Urothelium cell line (cell line): ENCODE results near the gene EML1.
A peak's percentile ranks its signal among the peaks of the same experiment; 100 is the strongest.
"Not testable (repeated sequence)": the region's sequence is repeated elsewhere in the genome, so short reads cannot be mapped to it uniquely, and the experiment has no call there.

Experiments
- DNase-seq: peaks from one replicate; pipeline ENCODE4 v3.0.0; 2011; ENCODE audit warnings: low spot score, mixed read lengths
- FAIRE-seq: peaks from 2 replicates; lab custom pipeline; 2011; peaks lifted over from hg19 to GRCh38; lab: Jason Lieb, UNC

EML1 gene

GRCh38 chr14:99755068-99755405 lies 38.2 kb upstream of the EML1 start:
- FAIRE-seq (no peak), DNase-seq (no peak)

GRCh38 chr14:99755629-99756603 lies 37.3 kb upstream of the EML1 start:
- DNase-seq (peak; percentile 31), FAIRE-seq (no peak)

- DNase-seq (no peak), FAIRE-seq (no peak)
Observed at GRCh38 chr14:99756796-99757195, 36.4 kb upstream of the EML1 start.

GRCh38 chr14:99757331-99758070 lies 35.7 kb upstream of the EML1 start:
- DNase-seq (peak; percentile 43), FAIRE-seq (no peak)

- no peak for FAIRE-seq
- peak; percentile 37 for DNase-seq
Observed at GRCh38 chr14:99758121-99758821, 34.9 kb upstream of the EML1 start.

- no peak for FAIRE-seq
- DNase-seq = no peak
Observed at GRCh38 chr14:99758872-99759545, 34.2 kb upstream of the EML1 start.

- DNase-seq = no peak
Observed at GRCh38 chr14:99759546-99759925, 33.7 kb upstream of the EML1 start.

GRCh38 chr14:99760817-99761216 lies 32.4 kb upstream of the EML1 start:
- FAIRE-seq = no peak

More at GRCh38 chr14:99759546-99759925, 33.7 kb upstream of the EML1 start:
- no peak for FAIRE-seq

GRCh38 chr14:99762911-99763310 lies 30.3 kb upstream of the EML1 start:
- not testable (repeated sequence) for FAIRE-seq, DNase-seq

More at GRCh38 chr14:99760817-99761216, 32.4 kb upstream of the EML1 start:
- DNase-seq = no peak

- no peak for FAIRE-seq
- DNase-seq = no peak
Observed at GRCh38 chr14:99763527-99764221, 29.5 kb upstream of the EML1 start.

- no peak for FAIRE-seq
Observed at GRCh38 chr14:99764222-99764706, 28.9 kb upstream of the EML1 start.

GRCh38 chr14:99768381-99768780 lies 24.8 kb upstream of the EML1 start:
- no peak for FAIRE-seq

More at GRCh38 chr14:99764222-99764706, 28.9 kb upstream of the EML1 start:
- DNase-seq = no peak

GRCh38 chr14:99769123-99769522 lies 24.1 kb upstream of the EML1 start:
- FAIRE-seq (no peak), DNase-seq (no peak)

More at GRCh38 chr14:99768381-99768780, 24.8 kb upstream of the EML1 start:
- no peak for DNase-seq

GRCh38 chr14:99769799-99770198 lies 23.4 kb upstream of the EML1 start:
- FAIRE-seq = no peak
- no peak for DNase-seq

- no peak for FAIRE-seq
Observed at GRCh38 chr14:99772371-99773283, 20.6 kb upstream of the EML1 start.

GRCh38 chr14:99773521-99774497 lies 19.4 kb upstream of the EML1 start:
- DNase-seq (no peak), FAIRE-seq (no peak)

More at GRCh38 chr14:99772371-99773283, 20.6 kb upstream of the EML1 start:
- no peak for DNase-seq

- no peak for DNase-seq
- no peak for FAIRE-seq
Observed at GRCh38 chr14:99774556-99775307, 18.5 kb upstream of the EML1 start.
